Diencephalon (tissue), 1 donor: ENCODE measurements around the gene CWH43. TPM values are rescaled to one million over a fixed set of nuclear protein-coding genes. Genes with fewer than 3 reads are reported as not detected.

ENCODE experiments used
- small RNA-seq: library from RNA; depleted of rRNA; stranded (forward); fragments of <200 nt; gene quantifications from one replicate; pipeline ENCODE3, GENCODE V24; 2014
- total RNA-seq: library from RNA; depleted of rRNA; stranded (reverse); fragments of >200 nt; gene quantifications from one replicate; pipeline ENCODE4 v1.2.3, GENCODE V29; 2014

Gene CWH43
- 0.23 TPM for total RNA-seq

DNA sequence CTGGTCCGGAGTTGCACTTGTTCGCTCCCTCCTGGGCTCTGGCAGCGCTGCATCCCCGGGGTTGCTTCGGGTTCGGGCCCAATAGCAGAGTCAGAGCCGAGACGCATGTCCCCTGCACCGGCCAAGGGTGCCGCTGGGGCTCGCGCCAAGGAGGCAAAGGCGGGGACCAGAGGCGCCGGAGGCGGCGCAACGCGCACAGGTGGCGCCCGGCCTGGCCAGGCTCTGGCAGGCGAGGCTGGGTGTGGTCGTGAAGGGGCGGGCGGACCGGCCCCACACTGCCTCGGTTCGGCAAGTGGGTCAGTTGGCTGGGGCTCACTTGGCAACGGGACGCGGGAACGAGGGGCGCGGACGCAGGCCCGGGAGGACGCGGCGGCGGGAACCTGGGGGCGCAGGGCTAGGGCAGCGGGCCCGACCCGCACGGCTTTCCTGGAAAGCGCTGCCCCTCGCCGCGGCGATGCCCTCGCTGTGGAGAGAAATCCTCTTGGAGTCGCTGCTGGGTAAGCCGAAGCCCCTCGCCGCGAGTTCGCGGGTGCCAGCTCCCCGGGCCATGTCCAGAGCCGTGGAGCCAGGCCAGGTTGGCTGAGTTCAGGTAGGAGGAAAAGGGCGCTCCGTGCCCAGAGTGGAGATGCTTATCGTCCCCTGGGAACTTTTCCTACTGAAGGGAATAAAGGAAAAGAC, at the start of gene CWH43:
TSS of gene CWH43 (plus strand) at position 300 of the 678 bp plus-strand sequence. CDS start at position 455, 155 bp downstream.

Small RNA genes within 50 kb of the gene (small RNA-seq; reads per million reads assigned to genes)
- not detected for gene AC020593.1

Other genes with a start within 250 kb of the CWH43 start
- 78.4 TPM for gene FRYL, start 206.0 kb upstream of the CWH43 start, total RNA-seq
- gene OCIAD1, start 155.2 kb upstream of the CWH43 start, total RNA-seq, result 177 TPM
- gene OCIAD2, start 79.5 kb upstream of the CWH43 start, total RNA-seq, result 30.2 TPM